ENCODE results near the gene PARD6G.

DNA sequence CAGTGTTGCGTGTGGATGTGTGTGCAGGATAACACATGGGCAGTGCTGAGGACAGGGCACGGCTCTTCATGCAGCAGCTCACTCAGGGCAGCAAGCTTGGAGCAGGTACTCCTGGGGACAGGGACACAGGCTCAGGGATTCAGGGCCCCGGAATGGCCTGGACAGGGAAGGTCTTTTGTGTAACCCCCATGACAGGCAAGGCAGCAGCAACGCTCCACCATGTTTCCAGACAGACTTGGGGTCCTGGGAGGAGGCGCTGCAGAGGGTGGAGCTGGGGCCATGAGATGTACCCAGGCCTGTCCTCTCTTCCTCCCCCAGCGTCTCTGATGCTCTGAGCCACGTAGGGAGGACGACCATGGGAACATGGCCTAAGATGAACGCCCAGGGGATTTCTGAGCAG is 80.0 kb downstream of the PARD6G start:
- TF ChIP-seq, protein P1, sequence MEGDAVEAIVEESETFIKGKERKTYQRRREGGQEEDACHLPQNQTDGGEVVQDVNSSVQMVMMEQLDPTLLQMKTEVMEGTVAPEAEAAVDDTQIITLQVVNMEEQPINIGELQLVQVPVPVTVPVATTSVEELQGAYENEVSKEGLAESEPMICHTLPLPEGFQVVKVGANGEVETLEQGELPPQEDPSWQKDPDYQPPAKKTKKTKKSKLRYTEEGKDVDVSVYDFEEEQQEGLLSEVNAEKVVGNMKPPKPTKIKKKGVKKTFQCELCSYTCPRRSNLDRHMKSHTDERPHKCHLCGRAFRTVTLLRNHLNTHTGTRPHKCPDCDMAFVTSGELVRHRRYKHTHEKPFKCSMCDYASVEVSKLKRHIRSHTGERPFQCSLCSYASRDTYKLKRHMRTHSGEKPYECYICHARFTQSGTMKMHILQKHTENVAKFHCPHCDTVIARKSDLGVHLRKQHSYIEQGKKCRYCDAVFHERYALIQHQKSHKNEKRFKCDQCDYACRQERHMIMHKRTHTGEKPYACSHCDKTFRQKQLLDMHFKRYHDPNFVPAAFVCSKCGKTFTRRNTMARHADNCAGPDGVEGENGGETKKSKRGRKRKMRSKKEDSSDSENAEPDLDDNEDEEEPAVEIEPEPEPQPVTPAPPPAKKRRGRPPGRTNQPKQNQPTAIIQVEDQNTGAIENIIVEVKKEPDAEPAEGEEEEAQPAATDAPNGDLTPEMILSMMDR (conservative IDR thresholded peaks at IDR 0.05): no peak
- no peak for TF ChIP-seq EZH2 (IDR thresholded peaks at IDR 0.05; ENCODE audit: low read depth)
